MM.1S (cell line): ENCODE measurements around the gene ANGEL1.

Source experiments
- EZH2 ChIP-seq: fragments of 300-600 bp; sonication (generic); optimal IDR thresholded peaks from 2 replicates; pipeline ENCODE3; 2017; ENCODE audit warnings: low read depth, mild to moderate bottlenecking, antibody characterized with exemption, low read length, mixed read lengths
- TF ChIP-seq, protein P1 (sequence below): fragments of 300-600 bp; sonication (generic); IDR thresholded peaks from 2 replicates; pipeline ENCODE4 v1.5.1; 2016; ENCODE audit warnings: antibody characterized with exemption, low read length, mixed read lengths

DNA sequence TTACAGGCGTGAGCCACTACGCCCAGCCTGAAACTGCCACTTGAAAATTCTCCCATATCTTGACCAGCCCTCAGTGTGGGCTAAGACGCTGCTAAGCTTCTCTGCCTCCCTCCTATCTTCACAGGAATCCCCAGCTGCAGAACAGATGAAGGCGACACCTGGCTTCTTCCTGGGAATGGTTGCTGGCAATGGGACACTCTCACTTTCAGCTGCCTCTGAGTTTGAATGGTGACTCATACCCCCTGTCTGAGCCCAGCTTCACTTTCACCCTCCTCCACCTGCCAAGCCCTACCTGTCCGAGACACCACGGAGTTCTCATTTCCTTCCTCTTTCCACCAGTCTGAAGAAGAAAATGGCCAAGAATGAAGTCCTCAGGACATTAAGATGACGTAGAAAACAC lies 69.7 kb downstream of the ANGEL1 start:
- TF ChIP-seq, protein P1, sequence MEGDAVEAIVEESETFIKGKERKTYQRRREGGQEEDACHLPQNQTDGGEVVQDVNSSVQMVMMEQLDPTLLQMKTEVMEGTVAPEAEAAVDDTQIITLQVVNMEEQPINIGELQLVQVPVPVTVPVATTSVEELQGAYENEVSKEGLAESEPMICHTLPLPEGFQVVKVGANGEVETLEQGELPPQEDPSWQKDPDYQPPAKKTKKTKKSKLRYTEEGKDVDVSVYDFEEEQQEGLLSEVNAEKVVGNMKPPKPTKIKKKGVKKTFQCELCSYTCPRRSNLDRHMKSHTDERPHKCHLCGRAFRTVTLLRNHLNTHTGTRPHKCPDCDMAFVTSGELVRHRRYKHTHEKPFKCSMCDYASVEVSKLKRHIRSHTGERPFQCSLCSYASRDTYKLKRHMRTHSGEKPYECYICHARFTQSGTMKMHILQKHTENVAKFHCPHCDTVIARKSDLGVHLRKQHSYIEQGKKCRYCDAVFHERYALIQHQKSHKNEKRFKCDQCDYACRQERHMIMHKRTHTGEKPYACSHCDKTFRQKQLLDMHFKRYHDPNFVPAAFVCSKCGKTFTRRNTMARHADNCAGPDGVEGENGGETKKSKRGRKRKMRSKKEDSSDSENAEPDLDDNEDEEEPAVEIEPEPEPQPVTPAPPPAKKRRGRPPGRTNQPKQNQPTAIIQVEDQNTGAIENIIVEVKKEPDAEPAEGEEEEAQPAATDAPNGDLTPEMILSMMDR: no peak
- TF ChIP-seq EZH2: no peak
